GM21723 (cell line): ENCODE results near the gene PSG2.
"Not testable (repeated sequence)": the region's sequence is repeated elsewhere in the genome, so short reads cannot be mapped to it uniquely, and the experiment has no call there.

ENCODE experiments used
- ATAC-seq: cut with Tn5 transposase; IDR thresholded peaks from one replicate; pipeline ENCODE4 v1.9.1; 2021; ENCODE audit warnings: mild to moderate bottlenecking, moderate library complexity; ENCODE audit not compliant: unreplicated experiment

PSG2 gene

GRCh38 chr19:43078311-43078710, 4.2 kb downstream of the PSG2 start:
- no peak for ATAC-seq

GRCh38 chr19:43077881-43078280, 4.6 kb downstream of the PSG2 start:
- not testable (repeated sequence) for ATAC-seq

DNA sequence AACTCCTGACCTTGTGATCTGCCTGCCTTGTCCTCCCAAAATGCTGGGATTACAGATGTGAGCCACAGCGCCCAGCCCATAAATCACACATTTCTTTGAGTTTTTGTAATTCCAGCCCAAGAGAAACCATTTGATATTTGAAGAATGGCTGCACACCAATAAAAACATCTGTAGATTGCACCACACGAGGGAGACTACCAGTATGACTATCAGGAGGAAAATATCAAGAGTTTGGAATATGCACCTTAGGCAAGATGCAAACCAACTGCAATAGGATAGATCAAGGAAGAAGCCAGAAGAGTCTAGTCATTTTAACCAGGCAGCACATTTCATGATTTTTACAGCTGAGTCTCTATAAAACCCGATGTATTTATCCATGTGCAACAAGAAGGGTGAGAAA, 20.1 kb downstream of the PSG2 start:
- not testable (repeated sequence) for ATAC-seq

GRCh38 chr19:43061326-43061725, 21.2 kb downstream of the PSG2 start:
- ATAC-seq, result not testable (repeated sequence)

DNA sequence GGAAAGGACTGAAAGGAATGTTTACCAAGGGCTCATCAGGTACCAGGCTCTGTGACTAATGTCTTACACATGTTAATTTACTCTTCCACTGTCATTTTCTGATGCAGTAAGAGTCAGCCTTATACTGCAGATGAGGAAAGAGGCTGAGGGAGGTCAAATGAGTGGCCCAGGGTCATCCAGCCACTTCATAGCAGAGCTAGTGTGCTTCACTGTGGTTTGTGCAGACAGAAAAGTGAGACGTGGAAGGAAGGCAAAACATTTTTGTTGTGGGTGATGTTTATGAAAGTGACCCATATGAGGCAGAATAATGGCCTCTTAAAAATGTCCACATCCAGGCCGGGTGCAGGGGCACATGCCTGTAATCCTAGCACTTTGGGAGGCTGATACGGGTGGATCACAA, 22.2 kb downstream of the PSG2 start:
- not testable (repeated sequence) for ATAC-seq

GRCh38 chr19:43059482-43059881, 23.0 kb downstream of the PSG2 start:
- not testable (repeated sequence) for ATAC-seq

- ATAC-seq, result not testable (repeated sequence)
These were observed 24.1 kb downstream of the PSG2 start for GRCh38 chr19:43058440-43058839.

DNA sequence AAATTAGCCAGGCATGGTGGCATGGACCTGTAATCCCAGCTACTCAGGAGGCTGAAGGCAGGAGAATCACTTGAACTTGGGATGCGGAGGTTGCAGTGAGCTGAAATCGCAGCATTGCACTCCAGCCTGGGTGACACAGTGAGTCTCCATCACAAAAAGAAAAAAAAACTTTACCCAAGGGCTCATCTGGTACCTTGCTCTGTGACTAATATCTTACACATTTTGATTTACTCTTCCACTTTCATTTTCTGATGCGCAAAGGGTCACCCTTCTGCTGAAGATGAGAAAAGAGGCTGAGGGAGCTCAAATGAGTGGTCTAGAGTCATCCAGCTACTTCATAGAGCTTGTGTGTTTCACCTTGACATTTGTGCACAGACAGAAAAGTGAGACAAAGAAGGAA, 34.5 kb downstream of the PSG2 start:
- ATAC-seq, result not testable (repeated sequence)

DNA sequence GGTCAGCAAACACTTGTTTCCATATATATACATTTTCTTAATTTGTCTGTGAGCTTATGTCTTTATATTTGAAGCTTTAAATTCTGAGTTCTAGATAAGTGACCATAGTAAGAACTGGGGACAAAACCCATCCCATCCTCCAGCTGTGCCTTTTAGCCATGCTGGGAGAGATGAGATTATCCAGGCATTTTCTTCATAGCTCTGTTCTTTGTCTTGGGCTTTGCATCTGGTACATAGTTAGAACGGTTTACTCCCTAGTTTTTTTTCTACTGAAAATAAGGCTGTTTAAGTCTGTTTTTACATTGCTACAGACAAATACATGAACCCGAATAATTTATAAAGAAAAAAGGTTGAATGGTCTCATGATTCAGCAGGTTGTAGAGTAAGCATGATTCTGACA, 35.9 kb downstream of the PSG2 start:
- ATAC-seq, result not testable (repeated sequence)

DNA sequence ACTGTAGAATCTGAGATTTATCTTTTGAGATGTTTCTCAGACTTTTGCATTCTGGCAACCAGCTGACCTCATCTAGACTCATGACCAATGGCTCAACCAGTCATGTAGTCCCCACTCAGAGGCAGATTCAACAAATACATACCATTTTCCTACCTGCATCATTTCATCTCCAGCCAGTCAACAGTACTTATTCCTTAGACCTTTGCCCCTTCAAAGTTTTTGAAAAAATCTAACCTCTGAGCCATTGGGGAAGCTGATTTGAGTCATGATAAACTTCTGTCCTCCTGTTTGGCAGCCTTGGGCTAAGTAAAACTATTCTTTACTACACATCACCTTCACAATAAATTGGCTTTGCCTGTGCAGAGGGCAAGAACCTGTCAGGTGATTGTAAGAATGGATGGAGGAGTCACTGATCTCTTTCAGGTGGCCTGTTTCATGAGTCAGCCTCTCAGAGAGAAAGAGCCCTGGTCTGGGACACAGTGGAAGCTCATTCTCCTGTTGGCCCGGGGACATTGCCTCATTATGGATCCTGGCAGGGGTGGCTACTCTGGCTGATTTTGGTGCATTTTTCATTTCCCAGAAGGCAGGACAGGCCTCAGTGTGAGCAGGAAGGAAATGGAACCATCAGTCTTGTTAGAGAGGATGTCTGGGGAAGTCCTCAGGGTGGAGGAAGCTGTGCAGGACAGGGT, 38.9 kb downstream of the PSG2 start:
- ATAC-seq, result not testable (repeated sequence)

- not testable (repeated sequence) for ATAC-seq
These were observed 50.9 kb downstream of the PSG2 start for GRCh38 chr19:43031645-43032044.

DNA sequence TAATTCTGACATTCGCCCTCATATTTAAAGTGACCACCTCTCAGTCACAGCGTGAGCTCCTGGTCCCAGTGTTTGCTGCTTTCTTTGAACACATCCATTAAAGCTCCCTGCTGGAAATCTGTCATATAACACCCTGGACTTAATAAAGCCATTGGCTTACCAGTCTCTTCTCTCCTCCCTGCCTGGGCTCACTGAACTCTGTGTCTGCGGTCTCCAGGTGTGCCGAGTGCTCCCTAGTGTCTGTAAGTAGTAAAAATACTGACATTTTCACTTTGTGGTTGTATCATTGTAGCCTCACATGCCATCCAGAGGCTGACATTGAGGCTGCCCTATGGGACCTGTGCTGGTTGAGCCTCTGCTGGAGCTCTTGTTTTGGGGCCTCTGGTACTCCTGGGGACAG, 53.6 kb downstream of the PSG2 start:
- ATAC-seq, result no peak

- ATAC-seq, result not testable (repeated sequence)
These were observed 54.5 kb downstream of the PSG2 start for GRCh38 chr19:43027985-43028384.

- ATAC-seq, result not testable (repeated sequence)
These were observed 55.4 kb downstream of the PSG2 start for GRCh38 chr19:43027061-43027460.

GRCh38 chr19:43026369-43026768, 56.1 kb downstream of the PSG2 start, which contains the start of gene PSG11:
Gene PSG11 (minus strand): TSS chr19:43026469. CDS start chr19:43026372, 97 bp downstream.
- not testable (repeated sequence) for ATAC-seq

DNA sequence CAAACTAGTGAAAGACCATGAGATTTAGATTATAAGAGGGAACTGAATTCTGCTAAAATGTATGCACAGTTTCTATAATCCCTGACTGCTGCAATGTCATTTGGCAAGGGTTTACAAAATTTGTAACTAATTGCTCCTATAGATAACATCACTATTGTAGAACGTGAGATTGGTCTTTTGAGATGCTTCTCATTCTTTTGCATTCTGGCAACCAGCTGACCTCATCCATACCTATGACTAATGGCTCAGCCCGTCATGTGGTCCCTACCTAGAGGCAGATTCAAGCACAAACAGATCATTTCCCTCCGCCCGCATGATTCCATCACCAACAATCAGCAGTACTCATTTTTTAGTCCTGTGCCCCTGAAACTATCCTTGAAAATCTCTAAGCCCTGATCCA, 60.4 kb downstream of the PSG2 start:
- ATAC-seq, result not testable (repeated sequence)

GRCh38 chr19:43021629-43022028, 60.9 kb downstream of the PSG2 start:
- ATAC-seq, result not testable (repeated sequence)

DNA sequence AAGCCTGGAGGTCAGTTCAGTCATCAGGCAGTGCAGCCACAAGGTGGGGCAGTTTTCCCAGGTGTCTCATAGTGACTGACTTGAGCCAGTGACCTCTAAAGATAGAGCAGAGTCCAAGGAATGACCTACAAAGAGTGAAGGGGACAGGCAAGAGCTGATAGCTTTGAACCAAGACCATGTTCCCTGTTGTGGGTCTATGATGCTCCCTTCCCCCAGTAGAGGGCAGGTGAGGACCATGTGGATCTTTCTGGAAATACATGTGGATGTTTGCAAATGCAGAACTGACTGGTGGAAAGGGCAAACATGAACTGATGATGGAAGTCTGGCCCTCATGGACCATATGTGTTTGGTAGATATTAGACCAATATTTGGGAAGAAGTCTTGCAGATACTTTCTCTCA, 62.9 kb downstream of the PSG2 start:
- ATAC-seq, result not testable (repeated sequence)
